Right ventricle myocardium superior (tissue), 1 donor: ENCODE measurements around the gene ANTXR2. TPM values are rescaled to one million over a fixed set of nuclear protein-coding genes. Genes with fewer than 3 reads are reported as not detected.
A peak's percentile ranks its signal among the peaks of the same experiment; 100 is the strongest.

ENCODE experiments used
- ATAC-seq: fragments of 200-7000 bp; cut with Tn5 transposase; one replicate; pipeline ENCODE4 v1.9.1; 2020; ENCODE audit warnings: mild to moderate bottlenecking; ENCODE audit not compliant: poor library complexity
- DNase-seq: peaks from one replicate; pipeline ENCODE4 v3.0.0-alpha.2; 2020
- intact Hi-C: fragments of 100-400 bp; cut with DNase I; formaldehyde crosslinking; loops from one replicate; pipeline ENCODE4 v1.11.2; 2022
- total RNA-seq: library from RNA; stranded (reverse); fragmentation: NEBNext Ultra II Directional; extraction: Animal tissue kit (Norgen Biotek cat#: 25700); gene quantifications from one replicate; pipeline ENCODE4 v1.2.1, GENCODE V29; 2021
- donor health status: DM: no; HTN: yes; CAD: no; lungs with severe emphysema.

ANTXR2 gene
- total RNA-seq, 1 donor from 2014 or later = 49.7 TPM

- DNase-seq (no peak), ATAC-seq (no peak)
- intact Hi-C loops = no loop called here
These were observed 108.4 kb downstream of the ANTXR2 start for GRCh38 chr4:79964400-79965211.

DNA sequence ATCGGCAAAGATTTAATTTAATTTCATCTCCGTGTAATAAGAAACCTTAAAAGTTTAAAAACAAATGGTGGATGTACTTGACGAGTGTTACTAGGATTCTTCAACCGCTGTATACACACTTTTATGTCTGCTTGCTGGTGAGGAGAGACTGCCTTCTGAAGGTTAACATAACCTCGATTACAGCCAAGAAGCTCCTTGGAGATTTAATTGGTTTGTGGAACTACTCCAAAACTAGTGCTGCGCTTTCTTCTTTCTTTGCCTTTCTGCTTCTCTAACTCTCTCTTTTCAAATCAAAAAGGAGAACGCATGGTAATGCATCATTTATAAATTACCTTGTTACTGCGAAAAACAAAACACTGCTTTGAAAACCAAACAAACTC lies 109.0 kb downstream of the ANTXR2 start:
- intact Hi-C loops = no loop called here
- DNase-seq = no peak
- no peak for ATAC-seq

- ATAC-seq (no peak), DNase-seq (no peak)
- intact Hi-C loops = no loop called here
These were observed 113.4 kb downstream of the ANTXR2 start for GRCh38 chr4:79959652-79960051.

DNA sequence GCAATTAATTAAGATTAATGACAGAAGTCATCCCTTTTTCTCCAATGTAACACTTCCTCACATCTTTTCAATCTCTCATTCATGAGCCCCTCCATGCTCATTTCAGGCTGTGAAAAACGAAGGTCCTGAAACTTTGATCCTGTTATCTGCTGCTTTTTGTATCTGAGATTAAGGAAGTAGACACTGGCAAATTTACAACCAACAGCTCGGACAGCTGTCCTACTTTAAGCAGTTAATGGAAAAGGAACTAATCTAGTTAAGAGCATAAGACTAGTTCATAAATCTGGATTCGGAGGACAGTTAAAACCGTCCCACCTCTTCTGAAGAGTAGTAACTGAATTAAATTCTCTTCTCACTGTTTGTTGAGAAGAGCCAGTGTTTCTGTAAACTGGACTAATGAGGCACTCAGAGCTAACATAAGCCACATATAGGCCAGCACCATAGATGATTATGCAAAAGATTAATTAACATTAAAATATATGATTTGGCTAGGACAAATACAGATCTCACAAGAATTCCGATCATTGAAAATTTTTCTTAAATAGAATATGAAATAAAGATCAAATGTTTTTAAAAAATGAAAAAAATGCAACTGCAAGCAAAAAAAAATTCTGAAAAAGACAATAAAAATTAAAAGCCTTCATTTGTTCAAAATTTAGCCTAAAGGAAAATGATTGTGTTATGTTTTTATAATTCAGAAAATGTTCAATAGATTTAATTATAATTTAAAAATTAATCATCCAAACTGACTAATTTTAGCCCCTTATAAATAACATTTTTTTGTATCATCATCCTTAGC lies 114.4 kb downstream of the ANTXR2 start:
- intact Hi-C loops = no loop called here
- ATAC-seq (no peak), DNase-seq (no peak)

GRCh38 chr4:79949178-79949577 lies 123.9 kb downstream of the ANTXR2 start:
- ATAC-seq (no peak), DNase-seq (no peak)
- intact Hi-C loops = no loop called here

DNA sequence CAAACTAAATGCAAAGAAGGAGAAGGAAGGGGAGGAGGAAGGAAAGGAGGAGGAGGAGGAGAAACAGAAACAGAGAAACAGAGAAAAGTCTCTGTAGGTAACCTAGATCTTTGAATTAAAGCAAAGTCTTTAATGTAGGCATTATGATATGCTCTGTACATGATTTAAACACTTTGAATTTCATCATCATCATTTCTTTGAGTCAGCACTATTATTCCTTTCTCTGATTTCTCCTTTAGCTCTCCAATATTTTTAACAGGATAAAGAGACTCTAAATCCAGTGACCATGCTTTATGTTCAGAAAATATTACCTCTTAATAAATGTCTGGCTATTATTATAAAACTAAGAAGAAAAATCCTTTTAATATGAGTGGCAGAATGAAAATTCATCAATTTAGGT lies 124.3 kb downstream of the ANTXR2 start:
- ATAC-seq = no peak

DNA sequence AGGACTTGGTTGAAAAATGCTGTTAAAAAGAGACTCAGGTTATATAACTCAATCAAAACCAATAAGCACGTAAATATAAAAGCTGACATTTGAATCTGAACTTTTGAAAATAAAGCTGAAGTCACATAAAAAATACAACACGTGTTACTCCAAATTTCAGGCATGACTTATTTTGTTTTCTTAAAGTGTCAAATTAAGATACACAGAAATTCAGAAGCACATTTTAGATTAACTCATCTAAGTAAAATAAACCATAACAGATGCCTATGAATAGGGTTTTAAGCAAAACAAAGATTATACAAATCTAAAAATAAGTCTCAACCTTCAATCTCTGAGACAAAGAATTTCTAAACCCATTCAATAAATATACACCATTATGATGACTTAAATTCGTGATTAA lies 124.8 kb downstream of the ANTXR2 start:
- DNase-seq (no peak), ATAC-seq (no peak)
- intact Hi-C loops = no loop called here

More for the DNA sequence above, 124.3 kb downstream of the ANTXR2 start:
- no peak for DNase-seq
- intact Hi-C loops = no loop called here

DNA sequence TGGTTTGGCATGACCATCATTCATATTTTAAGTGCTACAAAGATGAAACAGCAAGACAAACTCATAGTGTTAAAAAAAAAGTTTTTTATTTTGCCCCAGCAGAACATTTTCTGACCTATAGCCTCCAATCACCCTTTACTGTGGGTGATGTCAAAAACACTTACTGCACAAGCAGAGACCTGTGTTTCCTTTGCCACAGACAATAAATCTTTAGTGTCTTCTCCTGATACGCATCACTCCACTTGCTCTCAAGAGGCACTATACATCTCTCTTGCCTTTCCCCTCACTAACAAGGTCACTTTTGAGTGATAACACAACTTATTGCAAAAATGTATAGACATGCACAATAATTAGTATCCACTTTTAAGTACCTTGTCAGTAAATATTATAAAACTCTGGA lies 125.6 kb downstream of the ANTXR2 start:
- ATAC-seq (no peak), DNase-seq (no peak)
- intact Hi-C loops = no loop called here

DNA sequence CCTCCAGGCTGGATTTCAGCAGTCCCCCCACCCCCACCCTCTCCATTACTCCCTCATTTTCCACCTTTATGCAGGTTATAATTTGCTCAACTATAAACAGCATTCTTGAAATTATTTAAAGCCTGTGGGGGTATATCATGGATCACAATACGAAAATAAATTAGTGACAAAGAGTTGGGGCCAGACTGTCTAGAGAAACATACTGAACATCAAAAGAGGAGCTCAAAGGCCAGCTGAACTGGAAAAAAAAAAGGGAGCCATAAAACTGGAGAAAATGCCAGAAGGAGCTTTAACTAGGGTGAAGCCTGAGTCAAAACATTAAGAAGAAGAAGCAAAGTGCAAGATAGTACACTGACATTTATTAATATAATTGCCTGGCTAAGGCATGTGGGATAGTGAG lies 137.8 kb downstream of the ANTXR2 start:
- ATAC-seq (no peak), DNase-seq (no peak)
- intact Hi-C loops = no loop called here

GRCh38 chr4:79934660-79935059 lies 138.4 kb downstream of the ANTXR2 start:
- intact Hi-C loops = no loop called here
- DNase-seq = no peak
- ATAC-seq = no peak

GRCh38 chr4:79927931-79928330 lies 145.1 kb downstream of the ANTXR2 start:
- no peak for ATAC-seq
- intact Hi-C loops = no loop called here
- DNase-seq = no peak

DNA sequence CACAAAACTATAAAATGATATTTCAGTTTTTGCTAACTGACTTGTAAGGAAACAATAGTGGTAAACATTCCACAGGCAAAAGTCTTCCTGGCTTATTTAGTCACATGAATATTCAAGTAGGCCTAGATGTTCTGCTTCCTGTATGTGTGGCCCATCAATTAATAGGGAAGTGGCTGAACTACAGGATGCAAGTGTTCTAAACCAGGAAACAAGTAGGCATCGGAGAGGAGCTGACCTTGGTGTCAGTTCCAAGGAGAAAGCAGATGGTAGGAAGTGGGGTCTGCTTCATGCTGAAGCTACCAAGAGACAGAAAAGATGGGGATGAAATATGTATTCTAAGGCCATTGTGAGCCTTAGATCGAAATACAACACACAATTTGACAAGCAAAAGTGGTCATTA lies 149.7 kb downstream of the ANTXR2 start:
- DNase-seq = no peak
- no peak for ATAC-seq
- intact Hi-C loops = no loop called here

DNA sequence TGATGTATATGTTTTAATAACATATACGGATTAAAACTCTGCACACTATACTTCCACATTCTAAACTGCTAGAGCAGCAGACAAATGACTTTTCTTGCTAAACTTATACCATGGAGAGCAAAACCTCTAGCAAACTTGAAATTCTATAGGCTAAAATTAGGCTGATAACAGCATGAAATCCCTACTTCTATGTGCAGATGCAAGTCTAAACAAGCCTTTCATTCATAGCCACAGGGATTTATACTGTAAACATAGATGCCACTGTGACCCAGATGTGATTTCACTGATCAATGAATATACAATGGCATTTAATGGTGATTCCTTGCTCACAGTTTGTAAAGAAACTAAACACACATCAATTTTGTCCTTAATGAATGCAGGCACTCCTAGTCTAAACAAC lies 151.0 kb downstream of the ANTXR2 start:
- no peak for ATAC-seq
- no peak for DNase-seq
- intact Hi-C loops = no loop called here

GRCh38 chr4:79920163-79920853 lies 152.7 kb downstream of the ANTXR2 start:
- DNase-seq (no peak), ATAC-seq (no peak)
- intact Hi-C loops = no loop called here

GRCh38 chr4:79918292-79918691 lies 154.7 kb downstream of the ANTXR2 start:
- DNase-seq (no peak), ATAC-seq (no peak)
- intact Hi-C loops = no loop called here

- ATAC-seq (peak; percentile 51), DNase-seq (peak; percentile 50)
- intact Hi-C loops = no loop called here
These were observed 155.8 kb downstream of the ANTXR2 start for GRCh38 chr4:79917246-79917645.

DNA sequence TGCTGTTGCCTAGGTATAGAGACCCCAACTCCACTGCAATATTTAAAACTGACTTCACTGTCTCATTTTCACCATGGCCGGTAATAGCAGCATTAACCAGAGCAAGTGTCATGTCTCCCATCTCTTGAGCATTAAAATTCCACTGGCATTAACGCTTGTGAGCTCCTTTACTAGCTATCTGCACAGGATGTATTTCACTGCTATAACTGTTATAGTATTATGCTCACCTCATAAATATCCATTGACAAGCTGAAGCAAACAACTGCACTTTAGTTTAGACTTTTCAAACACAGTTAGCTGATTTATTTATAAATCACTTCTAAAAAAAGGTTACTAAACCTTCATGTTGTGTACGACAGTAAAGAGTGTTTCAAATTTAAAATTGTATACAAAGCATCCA lies 157.8 kb downstream of the ANTXR2 start:
- ATAC-seq (no peak), DNase-seq (no peak)
- intact Hi-C loops = no loop called here

- ATAC-seq (no peak), DNase-seq (no peak)
- intact Hi-C loops = no loop called here
These were observed 159.4 kb downstream of the ANTXR2 start for GRCh38 chr4:79913581-79913980.

- ATAC-seq (no peak), DNase-seq (no peak)
- intact Hi-C loops = no loop called here
These were observed 166.0 kb downstream of the ANTXR2 start for GRCh38 chr4:79907001-79907400.

DNA sequence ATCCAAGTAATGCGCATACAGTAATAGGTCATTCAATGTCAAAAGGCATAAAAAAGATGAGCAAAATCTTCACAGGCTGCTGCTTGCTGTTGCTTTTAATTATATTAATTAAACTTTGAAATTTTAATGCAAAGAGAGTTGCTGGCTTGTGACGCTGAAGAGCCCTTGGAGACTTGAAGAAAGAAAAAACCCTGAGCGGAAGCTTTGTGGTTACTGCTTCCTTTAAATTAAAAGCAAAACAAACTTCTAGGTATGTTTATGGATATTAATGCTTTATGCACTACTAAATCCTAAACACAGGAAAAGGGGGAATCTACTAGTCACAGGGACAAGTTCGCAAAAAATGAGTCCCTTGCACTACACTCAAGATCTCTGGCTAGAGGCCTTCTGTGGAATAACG lies 166.7 kb downstream of the ANTXR2 start:
- DNase-seq (no peak), ATAC-seq (no peak)
- intact Hi-C loops = no loop called here
